Upper lobe of left lung (tissue), 4 donors: Measurements from ENCODE around the gene ZNF500.

Source experiments
- POLR2A ChIP-seq, 4 donors: fragments of 450-650 bp; IDR thresholded peaks; one replicate each; pipeline ENCODE4 v1.5.1; 2016 to 2017; ENCODE audit warnings: antibody characterized with exemption in 4 of 4, mild to moderate bottlenecking in 2 of 4
- TF ChIP-seq, protein P1 (sequence below), 6 experiments: fragments of 450-650 bp in 4 of 6; fragments of 200-600 bp in 2 of 6; sonication (generic) in 2 of 6; IDR thresholded peaks; one replicate each; pipeline ENCODE4 v1.5.1; 2016 to 2019; ENCODE audit warnings: antibody characterized with exemption in 6 of 6

DNA sequence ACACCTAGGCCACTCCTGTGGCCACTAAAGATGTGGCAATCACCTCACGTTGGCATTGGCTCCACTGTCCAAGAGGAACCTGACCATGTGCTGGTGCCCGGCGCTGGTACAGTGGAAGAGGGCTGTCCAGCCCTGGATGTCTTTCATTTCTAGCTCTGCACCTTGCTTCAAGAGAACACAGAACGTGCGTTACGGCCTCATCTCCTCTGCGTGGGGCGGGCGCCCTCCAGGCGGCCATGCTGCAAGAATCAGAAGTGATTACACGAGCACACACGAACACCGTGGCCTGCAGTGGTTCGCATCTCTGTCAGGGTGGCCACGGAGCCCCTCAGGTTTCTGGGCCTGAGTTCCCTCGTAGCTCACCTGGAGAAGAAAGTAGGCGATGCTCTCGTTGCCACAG, 40.3 kb downstream of the ZNF500 start:
- TF ChIP-seq, protein P1, sequence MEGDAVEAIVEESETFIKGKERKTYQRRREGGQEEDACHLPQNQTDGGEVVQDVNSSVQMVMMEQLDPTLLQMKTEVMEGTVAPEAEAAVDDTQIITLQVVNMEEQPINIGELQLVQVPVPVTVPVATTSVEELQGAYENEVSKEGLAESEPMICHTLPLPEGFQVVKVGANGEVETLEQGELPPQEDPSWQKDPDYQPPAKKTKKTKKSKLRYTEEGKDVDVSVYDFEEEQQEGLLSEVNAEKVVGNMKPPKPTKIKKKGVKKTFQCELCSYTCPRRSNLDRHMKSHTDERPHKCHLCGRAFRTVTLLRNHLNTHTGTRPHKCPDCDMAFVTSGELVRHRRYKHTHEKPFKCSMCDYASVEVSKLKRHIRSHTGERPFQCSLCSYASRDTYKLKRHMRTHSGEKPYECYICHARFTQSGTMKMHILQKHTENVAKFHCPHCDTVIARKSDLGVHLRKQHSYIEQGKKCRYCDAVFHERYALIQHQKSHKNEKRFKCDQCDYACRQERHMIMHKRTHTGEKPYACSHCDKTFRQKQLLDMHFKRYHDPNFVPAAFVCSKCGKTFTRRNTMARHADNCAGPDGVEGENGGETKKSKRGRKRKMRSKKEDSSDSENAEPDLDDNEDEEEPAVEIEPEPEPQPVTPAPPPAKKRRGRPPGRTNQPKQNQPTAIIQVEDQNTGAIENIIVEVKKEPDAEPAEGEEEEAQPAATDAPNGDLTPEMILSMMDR (IDR thresholded peaks at IDR 0.05) = no peak
- no peak for TF ChIP-seq POLR2A (IDR thresholded peaks at IDR 0.05)
